ENCODE data around the gene PTPN7.

The PTPN7 gene

GRCh38 chr1:202157945-202158344 lies 2.5 kb downstream of the PTPN7 start:
- no peak overlapping the region for H3K27ac ChIP-seq
- TF ChIP-seq CTCF (conservative IDR thresholded peaks at IDR 0.05): no peak

- no peak for TF ChIP-seq CTCF (conservative IDR thresholded peaks at IDR 0.05)
- no peak overlapping the region for H3K27ac ChIP-seq
Observed at GRCh38 chr1:202156590-202156989, 3.8 kb downstream of the PTPN7 start.

DNA sequence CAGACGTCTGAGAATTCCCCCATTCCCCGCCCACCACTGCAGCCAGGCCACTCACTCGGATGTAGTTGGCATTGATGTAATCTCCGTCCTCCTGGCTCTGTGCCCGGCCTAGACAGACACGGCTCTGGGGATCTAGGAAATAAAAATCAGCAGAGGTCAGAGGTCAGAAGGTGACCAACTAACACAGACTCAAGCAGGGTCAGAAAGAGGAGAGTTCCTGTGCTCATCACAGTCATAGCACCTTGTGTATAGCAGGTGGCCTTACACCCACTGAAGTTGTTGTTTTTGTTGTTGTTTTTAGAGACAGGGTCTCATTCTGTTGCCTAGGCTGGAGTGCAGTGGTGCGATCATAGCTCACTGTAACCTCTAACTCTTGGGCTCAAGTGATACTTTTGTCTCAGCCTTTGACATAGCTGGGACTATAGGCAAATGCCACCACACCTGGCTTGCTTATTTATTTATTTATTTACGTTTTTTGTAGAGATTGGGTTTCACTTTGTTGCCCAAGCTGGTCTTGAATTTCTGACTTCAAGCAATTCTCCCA lies 4.9 kb downstream of the PTPN7 start:
- no peak for TF ChIP-seq CTCF (conservative IDR thresholded peaks at IDR 0.05)
- no peak overlapping the region for H3K27ac ChIP-seq

DNA sequence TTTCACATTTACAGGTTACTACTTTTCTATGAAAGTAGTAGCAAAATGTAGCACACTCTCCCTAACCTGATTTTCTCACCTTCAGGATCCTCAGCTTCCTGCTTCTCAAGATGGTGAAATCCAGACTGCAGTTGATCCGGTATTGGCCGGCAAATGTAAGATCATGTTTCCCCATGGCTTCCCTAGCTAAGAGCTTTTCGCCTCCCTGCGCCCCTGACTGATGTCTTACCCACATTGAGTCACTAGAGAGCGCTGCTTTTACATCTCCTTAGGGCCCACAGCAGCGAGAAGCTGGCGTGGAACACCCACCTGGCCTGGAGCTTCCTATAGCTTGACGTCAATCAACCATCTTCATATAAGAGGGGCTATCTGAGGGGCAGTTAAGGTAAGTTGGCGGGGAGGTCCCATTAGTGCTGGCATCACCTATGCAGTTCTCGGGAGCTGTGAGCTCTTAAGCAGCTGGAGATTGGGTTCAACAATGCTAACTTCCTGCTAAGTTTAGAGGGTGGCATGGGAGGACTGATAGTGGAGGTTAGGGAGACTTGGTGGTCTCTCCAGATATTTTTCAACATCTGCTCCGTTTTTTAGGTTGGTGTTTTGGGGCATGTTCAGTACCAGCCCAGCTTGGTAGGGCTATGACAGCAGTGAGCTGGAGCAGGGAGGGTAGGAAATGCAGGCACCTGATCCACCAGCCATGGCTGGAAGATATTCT lies 5.5 kb downstream of the PTPN7 start:
- TF ChIP-seq CTCF (conservative IDR thresholded peaks at IDR 0.05): no peak; the same call in 1 of the 2 replicates
- H3K27ac ChIP-seq: no peak overlapping the region

GRCh38 chr1:202154148-202154765 lies 6.1 kb downstream of the PTPN7 start:
- no peak for TF ChIP-seq CTCF (conservative IDR thresholded peaks at IDR 0.05)
- H3K27ac ChIP-seq: no peak overlapping the region

GRCh38 chr1:202153284-202153683 lies 7.1 kb downstream of the PTPN7 start:
- H3K27ac ChIP-seq: no peak overlapping the region
- no peak for TF ChIP-seq CTCF (conservative IDR thresholded peaks at IDR 0.05)

- no peak for TF ChIP-seq CTCF (conservative IDR thresholded peaks at IDR 0.05)
- H3K27ac ChIP-seq: no peak overlapping the region
Observed at GRCh38 chr1:202152399-202152798, 8.0 kb downstream of the PTPN7 start.
